ENCODE measurements around the gene PKD2. TPM values are rescaled to one million over a fixed set of nuclear protein-coding genes. Genes with fewer than 3 reads are reported as not detected.
A peak's percentile ranks its signal among the peaks of the same experiment; 100 is the strongest.

Gene PKD2
- total and polyA plus RNA-seq, 2 of the 13 experiments (the other 11 are each of a cell fraction or from before 2014, with no cell fraction given): 5.6 to 9.1 TPM

DNA sequence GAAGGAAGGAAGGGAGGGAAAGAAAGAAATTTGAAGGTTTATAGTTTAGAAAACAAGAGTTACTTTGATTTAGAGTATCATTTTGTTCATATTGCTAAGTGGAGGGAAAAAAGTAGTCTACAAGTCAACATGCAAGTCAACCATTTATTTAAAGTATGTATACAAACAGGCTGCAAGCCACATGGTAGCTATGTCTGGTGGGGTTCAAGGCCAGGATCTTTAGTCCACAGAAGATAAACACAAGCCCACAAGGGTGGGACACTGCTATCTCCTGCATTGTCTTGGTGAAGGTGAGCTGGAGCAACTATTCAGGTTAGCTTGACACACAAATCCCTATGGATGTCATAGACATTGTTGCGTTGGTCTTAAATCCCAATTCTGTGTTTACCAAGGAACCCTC, 79.6 kb downstream of the PKD2 start (continued):
- TF ChIP-seq HNF1B (CRISPR knock-in tag; IDR thresholded peaks at IDR 0.05) (0 out of 2 replicates have a peak, but pooled peaks have one; percentile 20), HNF4G (IDR thresholded peaks at IDR 0.05; ENCODE audit: borderline replicate concordance, low read depth, low read length) (no peak), HNF4G (CRISPR knock-in tag; IDR thresholded peaks at IDR 0.05; ENCODE audit: borderline replicate concordance, low read depth) (no peak), SKI (IDR thresholded peaks at IDR 0.05; ENCODE audit: partially characterized antibody) (peak; percentile 35), POGZ (CRISPR knock-in tag; IDR thresholded peaks at IDR 0.05) (no peak), ZNF652 (CRISPR knock-in tag; IDR thresholded peaks at IDR 0.05; ENCODE audit: borderline replicate concordance, low read depth) (no peak), GFI1 (CRISPR knock-in tag; IDR thresholded peaks at IDR 0.05; ENCODE audit: borderline replicate concordance) (no peak), SRF (IDR thresholded peaks at IDR 0.05; ENCODE audit: low read depth, low read length) (no peak), CEBPG (CRISPR knock-in tag; IDR thresholded peaks at IDR 0.05) (no peak), MNT (IDR thresholded peaks at IDR 0.05) (0 out of 2 replicates have a peak, but pooled peaks have one; percentile 8), MEF2D (CRISPR knock-in tag; IDR thresholded peaks at IDR 0.05) (no peak), FOXA3 (CRISPR knock-in tag; IDR thresholded peaks at IDR 0.05) (peak; percentile 71), TOPORS (CRISPR knock-in tag; IDR thresholded peaks at IDR 0.05) (no peak), ZNF670 (CRISPR knock-in tag; IDR thresholded peaks at IDR 0.05; ENCODE audit: borderline replicate concordance) (no peak), NR2F6 (IDR thresholded peaks at IDR 0.05) (no peak), NR2F6 (CRISPR knock-in tag; IDR thresholded peaks at IDR 0.05) (no peak), MED1 (CRISPR knock-in tag; IDR thresholded peaks at IDR 0.05) (peak; percentile 50; the same call in 1 of the 2 replicates), KDM6A (CRISPR knock-in tag; IDR thresholded peaks at IDR 0.05; ENCODE audit: low read depth) (0 out of 2 replicates have a peak, but pooled peaks have one; percentile 18), ISX (CRISPR knock-in tag; conservative IDR thresholded peaks at IDR 0.05) (no peak), CHD2 (IDR thresholded peaks at IDR 0.05; ENCODE audit: low read depth, low read length) (no peak), SOX6 (IDR thresholded peaks at IDR 0.05) (no peak), SOX6 (CRISPR knock-in tag; IDR thresholded peaks at IDR 0.05) (peak; percentile 76), PHF21A (CRISPR knock-in tag; IDR thresholded peaks at IDR 0.05) (no peak), HDAC2 (CRISPR knock-in tag; IDR thresholded peaks at IDR 0.05) (0 out of 2 replicates have a peak, but pooled peaks have one; percentile 48), KAT2B (IDR thresholded peaks at IDR 0.05; ENCODE audit: borderline replicate concordance, low read depth, low read length) (no peak)
- TF ChIP-seq, protein P1, sequence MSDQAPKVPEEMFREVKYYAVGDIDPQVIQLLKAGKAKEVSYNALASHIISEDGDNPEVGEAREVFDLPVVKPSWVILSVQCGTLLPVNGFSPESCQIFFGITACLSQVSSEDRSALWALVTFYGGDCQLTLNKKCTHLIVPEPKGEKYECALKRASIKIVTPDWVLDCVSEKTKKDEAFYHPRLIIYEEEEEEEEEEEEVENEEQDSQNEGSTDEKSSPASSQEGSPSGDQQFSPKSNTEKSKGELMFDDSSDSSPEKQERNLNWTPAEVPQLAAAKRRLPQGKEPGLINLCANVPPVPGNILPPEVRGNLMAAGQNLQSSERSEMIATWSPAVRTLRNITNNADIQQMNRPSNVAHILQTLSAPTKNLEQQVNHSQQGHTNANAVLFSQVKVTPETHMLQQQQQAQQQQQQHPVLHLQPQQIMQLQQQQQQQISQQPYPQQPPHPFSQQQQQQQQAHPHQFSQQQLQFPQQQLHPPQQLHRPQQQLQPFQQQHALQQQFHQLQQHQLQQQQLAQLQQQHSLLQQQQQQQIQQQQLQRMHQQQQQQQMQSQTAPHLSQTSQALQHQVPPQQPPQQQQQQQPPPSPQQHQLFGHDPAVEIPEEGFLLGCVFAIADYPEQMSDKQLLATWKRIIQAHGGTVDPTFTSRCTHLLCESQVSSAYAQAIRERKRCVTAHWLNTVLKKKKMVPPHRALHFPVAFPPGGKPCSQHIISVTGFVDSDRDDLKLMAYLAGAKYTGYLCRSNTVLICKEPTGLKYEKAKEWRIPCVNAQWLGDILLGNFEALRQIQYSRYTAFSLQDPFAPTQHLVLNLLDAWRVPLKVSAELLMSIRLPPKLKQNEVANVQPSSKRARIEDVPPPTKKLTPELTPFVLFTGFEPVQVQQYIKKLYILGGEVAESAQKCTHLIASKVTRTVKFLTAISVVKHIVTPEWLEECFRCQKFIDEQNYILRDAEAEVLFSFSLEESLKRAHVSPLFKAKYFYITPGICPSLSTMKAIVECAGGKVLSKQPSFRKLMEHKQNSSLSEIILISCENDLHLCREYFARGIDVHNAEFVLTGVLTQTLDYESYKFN (CRISPR knock-in tag; conservative IDR thresholded peaks at IDR 0.05): peak; percentile 42; the same call in 1 of the 2 replicates
- TF ChIP-seq, protein P2, sequence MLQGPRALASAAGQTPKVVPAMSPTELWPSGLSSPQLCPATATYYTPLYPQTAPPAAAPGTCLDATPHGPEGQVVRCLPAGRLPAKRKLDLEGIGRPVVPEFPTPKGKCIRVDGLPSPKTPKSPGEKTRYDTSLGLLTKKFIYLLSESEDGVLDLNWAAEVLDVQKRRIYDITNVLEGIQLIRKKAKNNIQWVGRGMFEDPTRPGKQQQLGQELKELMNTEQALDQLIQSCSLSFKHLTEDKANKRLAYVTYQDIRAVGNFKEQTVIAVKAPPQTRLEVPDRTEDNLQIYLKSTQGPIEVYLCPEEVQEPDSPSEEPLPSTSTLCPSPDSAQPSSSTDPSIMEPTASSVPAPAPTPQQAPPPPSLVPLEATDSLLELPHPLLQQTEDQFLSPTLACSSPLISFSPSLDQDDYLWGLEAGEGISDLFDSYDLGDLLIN (CRISPR knock-in tag; IDR thresholded peaks at IDR 0.05; ENCODE audit: borderline replicate concordance): no peak

All from HepG2 (cell line).